Activated CD4-positive, CD25-positive, alpha-beta regulatory T cell treated with anti-CD3 and anti-CD28 coated beads, Interleukin-2, amount 50 U/mL, for 72 hours (primary cell): ENCODE results near the gene SLC17A1.

Experiments
- DNase-seq: peaks from one replicate; pipeline ENCODE4 v3.0.0; 2021

Gene SLC17A1

GRCh38 chr6:25831532-25832306 is at the start of gene SLC17A1:
TSS of gene SLC17A1 (minus strand) at chr6:25832052. CDS start at chr6:25830557, 1,495 bp downstream.
- DNase-seq: no peak

- no peak for DNase-seq
These were observed 48.7 kb upstream of the SLC17A1 start for GRCh38 chr6:25880601-25881000.

GRCh38 chr6:25878721-25879322 is 47.0 kb upstream of the SLC17A1 start:
- no peak for DNase-seq

- no peak for DNase-seq
These were observed 44.2 kb upstream of the SLC17A1 start for GRCh38 chr6:25875926-25876602.

GRCh38 chr6:25875563-25875905 is 43.7 kb upstream of the SLC17A1 start:
- no peak for DNase-seq

GRCh38 chr6:25874822-25875562 is 43.1 kb upstream of the SLC17A1 start:
- no peak for DNase-seq

GRCh38 chr6:25874118-25874517 is 42.3 kb upstream of the SLC17A1 start, which contains the start of gene SLC17A3:
TSS of gene SLC17A3 (minus strand) at chr6:25874243. CDS start at chr6:25868387, 5,856 bp downstream.
- DNase-seq: no peak

- DNase-seq: no peak
These were observed 41.0 kb upstream of the SLC17A1 start for GRCh38 chr6:25872814-25873213.

GRCh38 chr6:25869840-25870239 is 38.0 kb upstream of the SLC17A1 start:
- no peak for DNase-seq

- no peak for DNase-seq
These were observed 36.8 kb upstream of the SLC17A1 start for GRCh38 chr6:25868436-25869183.

- DNase-seq: no peak
These were observed 34.2 kb upstream of the SLC17A1 start for GRCh38 chr6:25866011-25866410.

GRCh38 chr6:25863360-25863759 is 31.5 kb upstream of the SLC17A1 start:
- no peak for DNase-seq

GRCh38 chr6:25862199-25862598 is 30.3 kb upstream of the SLC17A1 start:
- no peak for DNase-seq

- DNase-seq: no peak
These were observed 20.9 kb upstream of the SLC17A1 start for GRCh38 chr6:25852756-25853155.

GRCh38 chr6:25851961-25852360 is 20.1 kb upstream of the SLC17A1 start:
- DNase-seq: no peak

- no peak for DNase-seq
These were observed 12.7 kb upstream of the SLC17A1 start for GRCh38 chr6:25844518-25844917.

- no peak for DNase-seq
These were observed 10.7 kb upstream of the SLC17A1 start for GRCh38 chr6:25842526-25842925.

- DNase-seq: no peak
These were observed 3.8 kb upstream of the SLC17A1 start for GRCh38 chr6:25835442-25836283.

GRCh38 chr6:25834950-25835349 is 3.1 kb upstream of the SLC17A1 start:
- no peak for DNase-seq

- DNase-seq: no peak
These were observed 1.3 kb upstream of the SLC17A1 start for GRCh38 chr6:25833136-25833535.

GRCh38 chr6:25832670-25833069 is 818 bp upstream of the SLC17A1 start:
- DNase-seq: no peak

- no peak for DNase-seq
These were observed 433 bp upstream of the SLC17A1 start for GRCh38 chr6:25832307-25832662.
